Astrocyte of the hippocampus (primary cell): ENCODE measurements around the gene ACOT6.
"Not testable (repeated sequence)": the region's sequence is repeated elsewhere in the genome, so short reads cannot be mapped to it uniquely, and the experiment has no call there.

ENCODE experiments used
- DNase-seq: peaks from one replicate; pipeline ENCODE4 v3.0.0; 2011; ENCODE audit warnings: low read depth, low spot score

ACOT6 gene

DNA sequence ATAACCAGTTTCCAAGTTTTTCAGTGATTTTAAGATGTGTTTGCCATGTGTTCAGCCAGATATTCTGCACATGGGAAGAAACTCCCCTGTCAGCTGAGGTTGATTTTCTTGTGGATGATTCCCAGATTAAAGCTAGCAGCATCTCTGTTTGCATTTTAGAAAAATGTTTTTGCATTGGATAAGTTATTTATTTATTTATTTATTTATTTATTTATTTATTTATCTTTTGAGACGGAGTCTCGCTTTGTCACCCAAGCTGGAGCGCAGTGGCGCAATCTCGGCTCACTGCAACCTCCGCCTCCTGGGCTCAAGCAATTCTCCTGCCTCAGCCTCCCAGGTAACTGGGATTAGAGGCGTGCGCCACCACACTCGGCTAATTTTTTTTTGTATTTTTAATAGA is 17.8 kb upstream of the ACOT6 start:
- no peak for DNase-seq

DNA sequence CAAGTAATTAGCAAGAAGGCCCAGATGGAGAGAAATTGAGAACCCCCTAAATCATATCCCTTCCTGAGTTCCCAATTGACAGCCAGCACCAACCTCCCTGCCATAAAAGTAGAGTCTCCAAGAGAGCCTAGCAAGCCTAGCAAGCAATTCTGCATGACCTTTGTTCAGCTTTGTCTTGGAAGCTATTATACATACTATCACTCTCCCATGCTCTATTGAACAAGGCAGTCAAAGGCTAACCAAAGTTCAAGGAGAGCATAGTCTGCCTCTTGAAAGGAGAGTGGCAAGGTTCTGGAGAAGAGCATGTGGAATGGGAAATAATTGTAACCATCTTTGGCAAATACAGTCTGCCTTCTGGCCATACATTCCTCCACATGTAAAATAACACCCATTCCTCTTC is 12.8 kb upstream of the ACOT6 start:
- no peak for DNase-seq

DNA sequence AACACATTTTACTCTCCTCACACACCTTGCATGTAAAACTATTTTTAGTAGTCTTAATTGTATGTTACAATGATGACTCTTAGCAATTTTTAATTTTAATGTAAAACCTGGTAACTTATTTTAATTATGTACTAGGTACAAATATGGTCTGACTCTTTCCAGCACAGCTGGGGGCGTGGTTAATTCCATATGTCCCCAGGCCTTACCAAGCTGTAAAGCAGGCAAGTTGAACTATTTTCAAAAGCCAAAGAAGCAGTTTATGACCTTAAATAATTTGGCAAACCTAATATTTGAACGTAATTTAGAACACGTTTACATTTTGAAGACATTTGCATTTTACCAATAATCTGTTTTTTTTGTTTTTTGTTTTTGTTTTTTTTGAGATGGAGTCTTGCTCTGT is 9.3 kb upstream of the ACOT6 start:
- no peak for DNase-seq

DNA sequence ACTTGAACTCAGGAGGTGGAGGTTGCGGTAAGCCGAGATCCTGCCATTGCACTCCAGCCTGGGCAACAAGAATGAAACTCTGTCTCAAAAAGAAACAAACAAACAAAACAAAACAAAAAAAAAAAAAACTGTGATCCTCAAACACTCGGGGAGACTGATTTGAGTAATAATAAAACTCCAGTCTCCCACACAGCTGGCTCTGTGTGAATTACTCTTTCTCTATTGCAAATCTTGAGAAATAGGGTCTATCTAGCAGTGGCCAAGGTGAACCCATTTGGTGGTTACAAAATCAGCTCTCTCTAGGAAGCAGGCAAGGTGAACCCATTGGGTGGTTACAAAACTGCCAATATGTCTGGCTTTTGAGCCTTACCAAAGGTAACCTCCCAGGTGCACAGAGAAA is 6.0 kb upstream of the ACOT6 start:
- no peak for DNase-seq

DNA sequence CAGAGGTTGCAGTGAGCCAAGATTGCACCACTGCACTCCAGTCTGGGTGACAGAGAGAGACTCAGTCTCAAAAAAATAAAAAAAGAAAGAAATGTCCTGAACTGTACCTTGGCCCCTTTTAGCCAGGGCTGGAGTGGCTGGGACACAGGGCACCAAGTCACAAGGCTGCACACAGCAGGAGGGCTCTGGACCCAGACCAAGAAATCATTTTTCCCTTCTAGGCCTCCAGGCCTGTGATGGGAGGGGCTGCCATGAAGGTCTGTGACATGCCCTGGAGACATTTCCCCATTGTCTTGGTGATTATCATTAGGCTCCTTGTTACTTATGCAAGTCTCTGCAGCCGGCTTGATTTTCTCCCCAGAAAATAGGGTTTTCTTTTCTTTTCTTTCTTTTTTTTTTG is 5.1 kb upstream of the ACOT6 start:
- no peak for DNase-seq

DNA sequence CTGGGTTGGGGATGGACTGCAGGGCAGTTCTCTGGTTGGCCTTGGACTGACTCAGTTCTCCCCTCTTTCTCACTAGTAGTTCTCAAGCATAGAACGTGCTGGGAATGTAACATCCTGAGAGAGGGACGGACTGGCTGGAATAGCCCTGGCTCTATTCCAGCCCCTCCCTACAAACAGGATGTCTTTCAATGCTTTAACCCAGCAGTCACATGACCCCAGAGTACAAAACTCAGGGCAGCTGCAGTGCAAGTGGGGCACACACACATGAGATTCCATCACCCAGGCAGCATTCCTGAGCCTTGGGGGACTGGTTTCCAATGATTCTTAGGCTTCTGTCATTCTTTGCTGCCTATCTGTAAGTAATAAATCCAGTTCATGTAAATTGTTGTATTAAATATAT is 1.6 kb upstream of the ACOT6 start:
- DNase-seq, result peak; percentile 37

DNA sequence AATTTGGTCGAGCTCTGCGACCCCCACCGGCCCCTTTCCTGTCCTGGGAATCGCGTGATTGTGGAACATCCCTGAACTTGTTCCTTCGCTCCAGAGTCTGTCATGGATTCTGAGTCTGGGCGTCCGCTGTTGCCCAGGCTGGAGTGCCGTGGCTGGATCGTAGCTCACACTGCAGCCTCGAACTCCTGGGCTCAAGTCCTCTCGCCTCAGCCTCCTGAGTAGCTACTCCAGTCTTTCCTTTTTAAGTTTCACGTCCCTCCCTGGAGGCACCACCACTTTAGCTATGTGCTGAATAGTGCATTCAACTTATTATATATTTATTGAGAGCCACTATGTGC is 698 bp downstream of the ACOT6 start:
- no peak for DNase-seq

DNA sequence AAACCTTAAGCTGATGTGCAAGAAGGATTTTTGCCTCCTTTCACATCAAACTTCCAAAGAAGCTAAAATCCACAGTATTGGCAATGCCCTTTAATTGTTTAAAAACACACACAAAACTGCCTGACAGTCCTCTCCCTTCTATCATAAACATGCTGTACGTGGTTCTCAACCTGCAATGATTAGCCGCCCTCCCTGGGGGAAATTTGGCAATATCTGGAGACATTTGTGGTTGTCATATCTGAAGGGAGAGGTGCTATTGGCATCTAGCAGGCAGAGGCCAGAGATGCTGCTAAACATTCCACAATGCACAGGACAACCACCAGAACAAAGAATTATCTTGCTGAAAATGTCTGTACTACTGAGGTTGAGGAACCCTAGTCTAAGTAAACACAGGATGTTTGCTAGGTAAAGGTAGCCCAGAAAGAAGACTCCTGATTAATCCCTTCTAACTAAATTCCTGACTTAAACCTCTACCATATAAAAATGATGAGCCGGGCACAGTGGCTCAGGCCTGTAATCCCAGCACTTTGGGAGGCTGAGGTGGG is 1.2 kb downstream of the ACOT6 start:
- no peak for DNase-seq

DNA sequence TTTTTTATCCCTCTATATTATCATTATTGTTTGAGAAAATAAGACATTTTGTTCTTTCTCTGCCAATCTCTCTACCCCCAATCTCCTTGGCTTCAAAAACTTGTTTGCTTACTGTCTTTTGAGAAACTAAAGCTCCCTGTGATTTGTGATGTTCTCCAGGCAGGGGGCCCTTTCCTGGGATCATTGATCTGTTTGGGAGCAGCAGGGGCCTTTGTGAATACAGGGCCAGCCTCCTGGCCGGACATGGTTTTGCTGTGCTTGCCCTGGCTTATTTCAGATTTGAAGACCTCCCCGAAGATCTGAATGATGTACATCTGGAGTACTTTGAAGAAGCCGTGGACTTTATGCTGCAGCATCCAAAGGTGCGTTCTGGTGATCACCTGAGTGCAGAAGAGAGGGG is 4.5 kb downstream of the ACOT6 start:
- no peak for DNase-seq

DNA sequence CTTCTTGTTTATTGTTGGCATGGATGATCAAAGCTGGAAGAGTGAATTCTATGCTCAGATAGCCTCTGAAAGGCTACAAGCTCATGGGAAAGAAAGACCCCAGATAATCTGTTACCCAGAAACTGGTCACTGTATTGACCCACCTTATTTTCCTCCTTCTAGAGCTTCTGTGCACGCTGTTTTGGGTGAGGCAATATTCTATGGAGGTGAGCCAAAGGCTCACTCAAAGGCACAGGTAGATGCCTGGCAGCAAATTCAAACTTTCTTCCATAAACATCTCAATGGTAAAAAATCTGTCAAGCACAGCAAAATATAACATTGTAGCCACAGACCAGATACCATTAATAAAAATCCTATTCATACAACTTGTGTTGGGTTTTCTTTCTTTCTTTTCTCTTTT is 7.2 kb downstream of the ACOT6 start:
- no peak for DNase-seq

DNA sequence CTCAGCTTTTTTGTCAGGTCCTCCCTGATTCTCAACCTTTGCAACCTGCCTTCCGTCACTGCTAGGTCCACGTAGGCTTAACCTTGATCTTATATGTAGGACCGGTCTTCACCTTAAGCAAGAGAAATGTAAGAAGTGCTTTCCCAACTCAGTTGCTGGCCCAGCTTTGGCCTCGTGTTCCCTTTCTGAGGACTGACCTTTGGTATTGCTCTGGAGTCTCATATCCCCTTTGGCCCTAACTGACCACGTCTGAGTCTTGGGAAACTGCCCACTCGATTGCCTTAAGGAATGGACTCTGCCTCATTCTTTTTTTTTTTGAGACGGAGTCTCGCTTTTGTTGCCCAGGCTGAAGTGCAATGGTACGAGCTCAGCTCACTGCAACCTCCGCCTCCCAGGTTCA is 8.0 kb downstream of the ACOT6 start:
- DNase-seq, result no peak

DNA sequence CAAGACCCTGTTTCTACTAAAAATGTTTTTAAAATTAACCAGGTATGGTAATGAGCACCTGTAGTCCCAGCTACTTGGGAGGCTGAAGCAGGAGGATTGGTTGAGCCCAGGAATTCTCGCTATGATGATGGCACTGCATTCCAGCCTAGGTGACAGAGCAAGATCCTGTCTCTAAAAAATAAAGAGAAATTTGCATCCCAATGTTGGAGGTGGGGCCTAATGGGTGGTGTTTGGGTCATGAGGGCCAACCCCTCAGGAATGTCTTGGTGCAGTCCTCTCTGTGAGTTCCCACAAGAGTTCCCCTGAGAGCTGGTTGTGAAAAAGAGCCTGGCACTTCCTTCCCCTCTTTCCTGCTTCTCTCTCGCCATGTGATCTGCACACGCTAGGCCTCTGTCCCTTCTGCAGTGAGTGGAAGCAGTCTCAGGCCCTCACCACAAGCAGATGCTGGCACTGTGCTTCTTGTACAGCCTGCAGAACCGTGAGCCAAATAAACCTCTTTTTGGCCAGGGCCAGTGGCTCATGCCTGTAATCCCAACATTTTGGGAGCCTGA is 11.3 kb downstream of the ACOT6 start:
- DNase-seq, result no peak

DNA sequence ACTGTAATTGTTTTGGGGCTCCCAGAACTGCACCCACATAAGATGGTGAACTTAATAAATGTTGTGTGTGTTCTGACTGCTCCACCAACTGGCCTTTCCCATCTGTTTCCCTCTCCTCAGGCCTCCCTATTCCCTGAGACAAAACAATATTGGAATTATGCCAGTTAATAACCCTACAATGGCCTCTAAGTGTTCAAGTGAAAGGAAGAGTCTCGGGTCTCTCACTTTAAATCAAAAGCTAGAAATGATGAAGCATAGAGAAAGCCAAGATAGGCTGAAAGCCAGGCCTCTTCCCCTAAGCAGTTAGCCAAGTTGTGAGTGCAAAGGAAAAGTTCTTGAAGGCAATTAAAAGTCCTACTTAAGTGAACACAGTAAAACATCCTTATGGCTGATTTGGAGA is 13.4 kb downstream of the ACOT6 start:
- DNase-seq, result peak; percentile 21

DNA sequence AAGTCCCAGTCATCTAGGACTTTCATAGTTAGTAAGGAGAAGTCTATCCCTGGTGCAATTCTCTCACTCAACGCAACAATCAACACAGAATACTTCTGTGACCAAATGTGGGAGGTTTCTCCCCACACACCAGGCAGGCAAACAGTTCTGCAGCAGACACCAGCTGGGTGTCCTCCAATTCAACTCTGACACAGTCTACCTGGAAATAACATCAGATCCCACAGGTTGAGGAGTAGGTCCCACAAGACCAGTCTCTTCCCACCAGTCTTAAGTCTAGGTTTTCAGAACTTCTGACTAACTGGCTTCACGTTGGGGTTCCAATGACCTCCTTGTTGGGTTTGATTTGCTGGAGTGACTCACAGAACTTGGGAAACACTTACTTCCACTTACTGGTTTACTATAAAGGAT is 14.8 kb downstream of the ACOT6 start:
- DNase-seq, result no peak

DNA sequence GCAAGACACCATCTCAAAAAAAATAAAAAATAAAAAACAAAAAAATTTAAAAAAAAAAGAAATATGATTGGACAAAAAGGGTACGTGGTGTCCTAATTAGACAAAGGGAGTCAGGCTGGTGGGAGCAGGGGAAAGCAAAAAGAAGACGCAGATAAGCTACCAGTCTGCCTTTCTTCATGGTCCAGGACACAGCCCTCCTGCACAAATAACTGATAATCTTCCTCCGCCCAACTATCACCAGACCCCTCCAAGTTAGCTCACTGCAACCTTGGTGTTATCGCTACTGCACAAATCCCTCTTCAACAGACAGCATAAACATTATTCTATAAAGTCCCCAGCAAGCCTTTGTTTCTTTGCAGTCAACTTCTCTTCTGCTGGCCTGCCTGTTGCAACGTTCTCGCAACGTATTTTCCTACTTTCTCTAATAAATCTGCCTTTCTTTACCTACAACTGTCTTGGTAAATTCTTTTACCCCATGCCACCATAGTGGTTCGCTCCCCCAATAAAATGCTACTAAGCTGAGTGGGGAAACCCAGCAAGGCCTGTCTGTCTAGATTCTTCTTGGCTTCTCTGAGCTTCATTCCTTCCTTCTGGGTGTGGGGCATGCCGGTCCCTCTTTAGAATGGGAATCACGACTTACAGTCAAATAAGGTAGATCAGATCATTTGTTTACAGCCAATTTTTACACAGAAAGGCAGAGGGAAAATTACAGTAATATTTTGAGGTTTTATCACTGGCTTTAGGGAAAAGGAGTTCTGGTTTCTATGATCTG is 17.9 kb downstream of the ACOT6 start:
- no peak for DNase-seq

DNA sequence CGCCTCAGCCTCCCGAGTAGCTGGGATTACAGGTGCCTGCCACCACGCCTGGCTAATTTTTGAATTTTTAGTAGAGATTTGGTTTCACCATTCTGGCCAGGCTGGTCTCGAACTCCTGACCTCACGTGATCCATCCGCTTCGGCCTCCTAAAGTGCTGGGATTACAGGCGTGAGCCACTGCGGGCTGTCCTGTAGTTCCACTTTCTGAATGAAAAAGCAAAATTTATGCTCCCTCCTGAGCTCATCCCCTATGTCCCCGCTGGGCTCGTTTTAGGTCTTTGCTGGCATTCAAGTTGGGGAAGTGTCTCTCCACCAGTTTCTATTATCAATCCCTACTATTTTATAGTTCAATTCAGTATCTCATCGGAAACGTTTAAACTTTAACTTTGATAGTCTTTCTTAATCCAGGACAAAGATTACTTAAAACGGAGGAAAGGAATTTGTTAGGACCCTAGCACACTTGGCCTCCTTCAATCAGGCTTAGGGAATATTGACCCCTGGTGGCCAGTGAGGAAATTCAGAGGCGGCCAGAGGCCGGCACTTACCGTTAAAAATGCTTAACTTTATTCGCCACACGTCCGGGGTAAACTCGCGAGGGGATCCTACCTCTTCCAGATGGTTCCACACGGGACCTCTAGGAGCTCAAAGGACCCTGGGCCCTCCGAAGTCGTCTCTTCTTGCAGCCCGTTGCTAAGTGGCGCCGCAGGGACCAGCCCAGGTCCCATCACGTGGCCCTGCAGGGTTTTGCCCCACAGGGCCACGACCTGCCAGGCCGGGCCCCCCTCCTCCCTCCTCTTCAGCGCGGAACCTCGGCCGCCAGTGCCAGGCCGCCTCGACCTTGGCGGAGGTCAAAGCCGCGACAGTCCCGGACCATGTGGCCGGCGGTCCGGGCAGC is 21.0 kb downstream of the ACOT6 start:
- DNase-seq, result peak; percentile 85

DNA sequence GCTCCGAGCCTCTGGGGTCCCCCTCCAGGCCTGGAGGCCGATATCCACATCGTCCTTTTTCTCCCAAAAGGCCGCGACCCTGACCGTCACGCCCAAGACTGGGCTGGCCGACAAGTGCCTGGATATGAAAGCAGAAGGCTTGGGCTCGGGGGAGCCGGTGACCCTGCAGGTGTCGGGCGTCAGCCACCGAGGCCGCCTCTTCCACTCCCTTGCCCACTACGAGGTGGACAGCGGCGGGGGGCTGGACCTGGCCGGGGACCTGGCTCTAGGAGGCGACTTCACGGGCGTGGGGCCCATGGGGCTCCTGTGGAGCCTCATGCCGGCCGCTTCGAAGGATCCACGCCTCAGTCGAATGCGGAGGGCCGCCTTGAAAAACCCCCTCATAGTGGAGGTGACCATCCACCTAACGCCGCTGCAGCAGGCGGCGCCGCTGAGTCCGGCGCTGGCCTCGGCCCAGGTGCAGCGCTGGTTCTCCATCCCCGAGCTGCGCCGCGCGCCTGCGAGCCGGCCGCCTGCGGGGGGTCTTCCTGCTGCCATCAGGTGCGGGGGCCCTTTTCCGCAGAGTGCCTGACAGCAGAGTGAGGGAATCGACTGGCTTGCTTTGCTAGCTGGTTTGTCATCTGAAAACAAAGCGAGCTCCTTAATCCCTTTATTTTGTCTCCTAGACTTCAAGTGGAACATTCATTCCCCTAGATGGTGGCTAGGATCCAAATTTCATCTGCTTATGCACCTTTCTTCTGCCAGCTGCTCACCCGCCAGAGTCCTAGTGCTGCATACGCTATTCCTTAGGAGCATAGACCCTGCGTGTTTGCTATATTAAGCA is 21.9 kb downstream of the ACOT6 start:
- DNase-seq, result peak; percentile 65

DNA sequence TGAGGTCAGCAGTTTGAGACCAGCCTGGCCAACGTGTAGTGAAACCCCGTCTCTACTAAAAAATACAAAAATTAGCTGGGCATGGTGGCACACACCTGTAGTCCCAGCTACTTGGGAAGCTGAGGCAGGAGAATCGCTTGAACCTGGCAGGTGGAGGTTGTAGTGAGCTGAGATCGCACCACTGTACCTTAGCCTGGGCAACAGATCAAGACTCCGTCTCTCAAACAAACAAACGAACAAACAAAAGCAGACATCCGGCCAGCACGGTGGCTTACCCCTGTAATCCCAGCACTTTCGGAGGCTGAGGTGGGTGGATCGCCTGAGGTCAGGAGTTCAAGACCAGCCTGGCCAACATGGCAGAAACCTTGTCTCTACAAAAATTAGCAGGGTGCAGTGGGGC is 24.0 kb downstream of the ACOT6 start:
- not testable (repeated sequence) for DNase-seq

DNA sequence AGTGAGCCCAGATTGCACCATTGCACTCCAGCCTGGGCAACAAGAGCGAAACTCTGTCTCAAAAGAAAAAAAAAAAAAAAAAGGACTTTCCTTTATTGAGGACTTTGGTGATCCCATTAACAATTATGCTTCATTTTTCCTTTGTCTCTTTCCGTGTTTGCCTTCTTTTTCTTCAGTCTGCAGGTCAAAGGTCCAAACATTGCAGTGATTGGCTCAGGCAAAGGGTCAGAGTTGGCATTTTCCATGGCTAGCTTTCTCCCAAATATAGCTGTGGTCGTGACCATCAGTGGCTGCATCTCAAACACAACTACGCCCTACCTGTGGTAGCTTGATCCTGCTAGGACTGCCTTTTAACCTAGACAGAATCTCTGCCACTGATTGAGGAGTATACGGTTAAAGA is 25.5 kb downstream of the ACOT6 start:
- DNase-seq, result no peak

DNA sequence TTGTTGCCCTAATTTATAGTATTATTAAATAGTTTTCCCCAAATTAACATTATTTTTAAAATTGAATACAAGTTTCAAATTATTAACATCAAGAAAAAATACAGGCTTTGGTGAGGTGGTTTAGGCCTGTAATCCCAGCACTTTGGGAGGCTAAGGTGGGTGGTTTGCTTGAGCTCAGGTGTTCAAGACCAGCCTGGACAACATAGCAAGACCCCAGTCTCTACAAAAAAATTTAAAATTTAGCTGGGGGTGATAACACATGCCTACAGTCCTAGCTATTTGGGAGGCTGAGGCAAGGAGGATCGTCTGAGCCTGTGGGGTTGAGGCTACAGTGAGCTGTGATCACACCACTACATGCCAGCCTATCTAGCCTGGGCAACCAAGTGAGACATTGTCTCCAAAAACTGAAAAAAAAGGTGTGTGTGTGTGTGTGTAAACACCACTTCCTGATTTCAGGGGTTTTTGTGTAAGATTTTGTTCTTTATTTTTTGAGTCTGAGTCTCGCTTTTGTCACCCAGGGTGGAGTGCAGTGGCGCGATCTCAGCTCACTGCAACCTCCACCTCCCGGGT is 28.6 kb downstream of the ACOT6 start:
- DNase-seq, result no peak

DNA sequence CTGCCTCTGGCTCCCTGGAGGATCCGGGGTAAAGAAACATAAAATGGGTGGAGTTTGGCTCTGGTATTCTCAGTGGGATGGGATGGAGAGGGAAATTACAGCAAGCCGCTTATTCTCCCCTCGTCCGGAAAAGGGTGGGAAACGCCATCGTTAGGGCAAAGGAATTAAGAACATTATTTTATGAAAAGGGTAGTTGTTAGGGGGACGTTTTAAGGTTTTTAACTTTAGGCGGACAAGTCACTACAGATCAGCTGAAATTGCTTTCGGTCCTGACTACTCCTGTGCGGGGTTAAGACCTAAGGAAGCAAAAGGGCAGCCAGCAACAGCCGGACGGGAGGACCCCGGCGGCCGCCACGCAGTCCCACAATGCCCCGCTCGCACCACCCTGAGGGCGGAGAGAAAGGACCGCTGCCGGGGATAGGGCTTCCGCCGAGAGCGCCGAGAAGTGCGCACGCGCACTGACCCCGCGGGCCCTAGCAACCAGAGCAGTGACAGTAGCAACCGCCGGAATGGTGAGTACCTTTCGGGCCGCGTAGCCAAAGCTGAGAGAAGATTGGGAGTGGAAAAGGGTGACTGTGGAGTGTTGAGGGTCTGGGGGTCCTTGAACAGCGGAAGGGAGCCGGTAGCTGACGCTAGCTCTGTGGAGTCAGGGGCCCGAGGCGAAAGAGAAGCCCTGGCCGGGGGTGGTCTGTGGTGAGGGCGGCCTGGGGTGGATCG is 32.4 kb downstream of the ACOT6 start, which contains the start of gene DNAL1:
Gene DNAL1 (plus strand): TSS at position 456 of the 717 bp plus-strand sequence. CDS start 54 bp downstream, at position 510.
- DNase-seq, result peak; percentile 98
